NCI-H524 (cell line): ENCODE results near the gene PCDHAC2.

Source experiments
- DNase-seq, 2 experiments: peaks; one replicate each; lab custom pipeline; 2025; lab: John Stamatoyannopoulos, UW

The PCDHAC2 gene, protein sequence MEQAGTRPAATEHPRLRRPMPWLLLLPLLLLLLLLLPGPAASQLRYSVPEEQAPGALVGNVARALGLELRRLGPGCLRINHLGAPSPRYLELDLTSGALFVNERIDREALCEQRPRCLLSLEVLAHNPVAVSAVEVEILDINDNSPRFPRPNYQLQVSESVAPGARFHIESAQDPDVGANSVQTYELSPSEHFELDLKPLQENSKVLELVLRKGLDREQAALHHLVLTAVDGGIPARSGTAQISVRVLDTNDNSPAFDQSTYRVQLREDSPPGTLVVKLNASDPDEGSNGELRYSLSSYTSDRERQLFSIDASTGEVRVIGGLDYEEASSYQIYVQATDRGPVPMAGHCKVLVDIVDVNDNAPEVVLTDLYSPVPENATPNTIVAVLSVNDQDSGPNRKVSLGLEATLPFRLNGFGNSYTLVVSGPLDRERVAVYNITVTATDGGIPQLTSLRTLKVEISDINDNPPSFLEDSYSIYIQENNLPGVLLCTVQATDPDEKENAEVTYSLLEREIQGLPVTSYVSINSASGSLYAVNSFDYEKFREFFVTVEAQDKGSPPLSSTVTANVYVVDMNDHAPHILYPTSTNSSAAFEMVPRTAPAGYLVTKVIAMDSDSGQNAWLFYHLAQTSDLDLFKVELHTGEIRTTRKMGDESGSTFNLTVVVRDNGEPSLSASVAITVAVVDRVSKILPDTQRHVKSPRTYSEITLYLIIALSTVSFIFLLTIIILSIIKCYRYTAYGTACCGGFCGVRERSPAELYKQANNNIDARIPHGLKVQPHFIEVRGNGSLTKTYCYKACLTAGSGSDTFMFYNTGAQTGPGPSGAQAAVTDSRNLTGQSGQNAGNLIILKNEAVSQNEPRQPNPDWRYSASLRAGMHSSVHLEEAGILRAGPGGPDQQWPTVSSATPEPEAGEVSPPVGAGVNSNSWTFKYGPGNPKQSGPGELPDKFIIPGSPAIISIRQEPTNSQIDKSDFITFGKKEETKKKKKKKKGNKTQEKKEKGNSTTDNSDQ

DNA sequence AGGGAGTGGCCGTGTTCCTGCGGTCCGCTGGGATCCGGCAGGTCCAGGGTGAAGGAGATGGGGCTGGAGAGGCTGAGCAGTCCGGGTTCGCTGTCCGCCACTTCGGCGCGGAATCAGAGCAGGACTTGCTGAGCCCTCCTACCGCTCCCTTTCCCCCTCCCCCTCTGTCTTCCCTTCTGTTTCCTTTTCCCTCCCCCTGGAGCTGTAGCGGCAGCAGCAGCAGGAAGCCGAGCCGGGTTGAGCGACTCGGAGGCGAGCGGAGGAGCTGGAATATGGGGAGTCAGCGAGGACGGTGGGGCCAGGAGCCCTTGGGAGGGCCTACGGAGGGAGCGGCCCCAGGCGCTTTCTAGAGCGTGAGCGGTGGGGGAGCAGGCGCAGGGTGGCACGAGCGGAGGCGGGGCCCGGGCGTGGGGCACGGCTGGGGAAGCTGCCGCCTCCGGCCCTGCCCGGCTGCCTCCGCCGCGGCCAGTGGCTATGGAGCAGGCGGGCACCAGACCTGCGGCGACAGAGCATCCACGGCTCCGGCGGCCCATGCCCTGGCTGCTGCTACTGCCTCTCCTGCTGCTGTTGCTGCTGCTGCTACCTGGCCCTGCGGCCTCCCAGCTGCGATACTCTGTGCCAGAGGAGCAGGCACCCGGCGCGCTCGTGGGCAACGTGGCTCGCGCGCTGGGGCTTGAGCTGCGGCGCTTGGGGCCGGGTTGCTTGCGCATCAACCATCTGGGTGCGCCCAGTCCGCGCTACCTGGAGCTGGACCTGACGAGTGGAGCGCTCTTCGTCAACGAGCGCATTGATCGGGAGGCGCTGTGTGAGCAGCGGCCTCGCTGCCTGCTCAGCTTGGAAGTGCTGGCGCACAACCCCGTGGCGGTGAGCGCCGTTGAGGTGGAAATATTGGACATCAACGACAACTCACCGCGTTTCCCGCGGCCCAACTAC, at the start of gene PCDHAC2:
Gene PCDHAC2 (plus strand): TSS at position 184 of the 933 bp plus-strand sequence. CDS start 291 bp downstream, at position 475.
- DNase-seq = peak; percentile 67 to 77

DNA sequence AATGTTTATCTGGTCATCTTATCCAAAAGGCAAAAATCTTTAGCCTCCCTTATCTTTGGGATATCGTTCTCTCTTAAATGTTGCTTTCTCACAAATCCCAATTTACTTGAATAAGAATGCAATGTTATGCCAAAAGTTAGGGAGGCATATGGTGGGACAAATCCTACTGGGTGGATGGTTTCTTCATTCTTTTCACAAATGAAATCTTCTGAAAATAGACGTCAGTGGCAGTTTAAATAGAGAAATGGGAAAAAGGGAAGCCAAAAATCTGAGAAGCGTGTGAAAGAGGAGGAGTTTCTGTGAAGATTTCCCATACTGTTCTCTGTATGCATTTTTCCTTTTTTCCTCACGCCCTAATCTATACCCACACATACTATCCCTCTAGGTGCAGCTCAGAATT, 42.7 kb upstream of the PCDHAC2 start:
- no peak for DNase-seq

DNA sequence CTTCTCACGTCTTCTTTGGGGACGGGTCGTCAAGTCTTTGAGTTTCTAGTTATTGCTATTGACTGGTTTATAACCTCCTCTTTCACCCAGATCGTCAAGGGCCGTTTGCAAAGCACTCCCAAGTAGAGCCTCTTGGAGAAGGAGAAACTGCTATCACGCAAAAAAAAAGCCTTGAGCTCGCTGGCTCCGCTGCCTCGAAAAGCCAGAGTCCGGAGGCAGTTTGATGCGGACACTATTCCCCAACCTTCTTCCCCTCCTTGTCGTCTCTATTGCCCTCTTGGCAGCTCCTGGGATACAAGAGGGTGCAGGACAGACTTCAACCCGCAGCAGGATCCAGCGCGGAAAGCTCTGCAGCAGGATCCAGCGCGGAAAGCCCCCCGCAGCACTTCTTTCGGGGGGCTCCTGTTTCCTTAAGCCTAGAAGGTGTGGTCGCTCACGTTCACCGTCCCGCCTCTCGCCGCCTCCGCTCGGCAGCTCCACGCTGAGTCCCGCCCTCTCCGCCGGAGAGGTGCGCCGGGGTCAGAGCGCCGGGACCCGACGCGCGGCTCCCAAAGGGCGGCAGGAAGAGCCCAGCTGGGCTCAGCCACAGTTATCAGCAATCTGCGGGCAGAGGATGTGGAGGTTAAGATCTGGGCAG, 40.4 kb upstream of the PCDHAC2 start, which contains the start of gene PCDHAC1:
Gene PCDHAC1 (plus strand): TSS at position 494 of the 637 bp plus-strand sequence. CDS start 594 bp downstream, outside the sequence.
- peak in 1 of 2 experiments; percentile 57 for DNase-seq

DNA sequence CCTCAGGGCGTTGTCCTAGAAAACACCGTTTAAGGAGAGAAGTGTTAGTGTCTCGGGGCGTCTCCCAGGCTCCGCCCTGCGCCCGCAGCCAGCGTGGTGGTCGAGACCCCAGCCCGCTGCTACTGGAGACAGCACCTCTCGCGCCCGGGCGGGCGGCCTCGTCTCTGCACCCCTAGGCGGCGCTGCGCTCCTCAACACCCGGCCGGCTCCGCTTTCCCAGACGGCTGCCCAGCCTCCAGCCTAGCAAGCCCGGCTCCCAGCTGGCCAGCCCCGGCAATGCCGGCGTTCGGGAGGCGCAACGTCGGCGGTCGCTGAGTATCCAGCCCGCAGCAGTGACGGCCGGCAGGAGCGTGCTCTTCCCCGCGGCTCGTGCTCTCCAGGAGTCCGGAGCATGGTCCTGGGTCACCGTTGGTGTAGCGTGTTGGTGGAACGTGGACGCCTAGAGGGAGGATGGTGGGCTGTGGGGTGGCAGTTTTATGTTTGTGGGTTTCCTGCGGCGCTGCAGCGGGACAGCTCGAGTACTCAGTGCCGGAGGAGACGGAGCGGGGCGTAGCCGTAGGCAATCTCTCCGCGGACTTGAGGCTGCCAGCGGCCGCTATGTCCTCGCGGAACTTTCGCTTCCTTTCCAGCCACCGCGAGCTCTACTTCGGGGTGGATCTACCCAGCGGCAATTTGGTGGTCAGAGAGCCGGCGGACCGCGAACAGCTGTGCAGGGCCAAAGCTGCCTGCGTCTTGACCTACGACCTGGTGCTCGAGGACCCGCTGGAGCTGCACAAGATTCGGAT, 39.6 kb upstream of the PCDHAC2 start:
- DNase-seq = peak; percentile 43 to 81

DNA sequence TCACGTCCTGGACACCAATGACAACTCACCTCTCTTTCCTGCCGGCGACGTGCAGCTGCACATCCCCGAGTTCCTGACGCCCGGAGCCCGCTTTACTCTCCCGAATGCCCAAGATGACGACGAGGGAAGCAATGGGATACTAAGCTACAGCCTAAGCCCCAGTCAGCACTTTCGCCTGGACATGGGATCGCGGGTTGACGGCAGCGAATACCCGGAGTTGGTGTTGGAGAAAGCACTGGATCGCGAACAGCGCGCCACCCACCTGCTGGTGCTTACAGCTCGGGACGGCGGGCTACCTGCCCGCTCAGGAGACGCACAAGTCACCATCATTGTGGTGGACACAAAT, 39.1 kb upstream of the PCDHAC2 start:
- peak in 1 of 2 experiments; percentile 10 for DNase-seq

DNA sequence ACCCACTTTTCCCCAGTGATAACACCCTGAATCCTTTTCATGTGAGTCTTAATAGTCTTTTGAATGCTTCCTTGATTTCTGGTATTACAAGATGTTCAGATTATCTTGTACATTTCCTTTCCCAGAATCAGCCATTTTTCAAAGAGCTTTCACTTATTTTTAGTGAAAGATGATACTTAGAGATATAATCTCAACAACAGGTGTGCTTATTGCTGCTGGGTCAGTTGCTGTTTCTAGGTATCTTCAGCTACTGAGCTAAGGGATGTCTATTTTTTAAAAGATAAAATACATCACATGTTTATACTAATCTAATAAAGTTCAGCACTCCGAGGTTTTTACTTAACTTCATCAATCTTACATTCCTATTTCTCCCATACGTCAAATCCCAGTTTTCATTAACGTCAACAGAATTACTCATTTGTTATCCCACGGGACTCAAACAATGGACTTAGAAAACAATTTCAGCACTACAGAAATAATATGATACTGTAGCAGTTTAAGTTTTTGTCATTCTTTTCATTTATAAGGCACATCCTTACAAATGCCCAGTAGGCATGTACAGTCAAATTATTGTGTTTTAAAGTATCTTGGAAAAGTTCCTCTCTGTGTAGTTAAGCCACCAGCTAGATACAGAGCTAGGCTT, 31.2 kb upstream of the PCDHAC2 start:
- DNase-seq = no peak

DNA sequence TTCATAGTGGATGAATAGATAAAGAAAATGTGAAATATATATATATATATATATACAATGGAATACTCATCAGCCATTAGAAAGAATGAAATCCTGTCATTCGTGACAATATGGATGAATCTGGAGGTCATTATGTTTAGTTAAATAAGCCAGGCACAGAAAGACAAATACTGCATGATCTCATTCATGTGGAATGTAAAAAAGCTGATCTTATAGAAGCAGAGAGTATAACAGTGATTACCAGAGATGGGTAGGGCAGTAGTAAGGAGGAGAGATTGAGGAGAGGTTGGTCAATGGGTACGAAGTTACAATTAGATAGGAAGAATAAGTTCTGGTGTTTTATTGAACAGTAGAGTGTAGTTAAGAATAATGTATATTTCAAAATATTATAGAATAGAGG, 19.7 kb upstream of the PCDHAC2 start:
- DNase-seq = no peak

DNA sequence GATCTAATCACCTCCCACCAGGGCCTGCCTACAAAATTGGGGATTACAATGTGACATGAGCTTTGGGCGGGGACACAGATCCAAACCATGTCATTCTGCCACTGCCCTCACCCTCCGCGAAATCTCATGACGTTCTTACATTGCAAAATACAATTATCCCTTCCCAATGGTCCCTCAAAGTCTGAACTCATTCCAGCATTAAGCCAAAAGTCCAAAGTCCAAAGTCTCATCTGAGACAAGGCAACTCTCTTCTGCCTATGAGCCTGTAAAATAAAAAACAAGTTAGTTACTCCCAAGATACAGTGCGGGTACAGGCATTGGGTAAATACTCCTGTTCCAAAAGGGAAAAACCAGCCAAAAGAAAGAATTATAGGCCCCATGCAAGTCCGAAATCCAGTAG, 14.6 kb upstream of the PCDHAC2 start:
- DNase-seq = no peak

DNA sequence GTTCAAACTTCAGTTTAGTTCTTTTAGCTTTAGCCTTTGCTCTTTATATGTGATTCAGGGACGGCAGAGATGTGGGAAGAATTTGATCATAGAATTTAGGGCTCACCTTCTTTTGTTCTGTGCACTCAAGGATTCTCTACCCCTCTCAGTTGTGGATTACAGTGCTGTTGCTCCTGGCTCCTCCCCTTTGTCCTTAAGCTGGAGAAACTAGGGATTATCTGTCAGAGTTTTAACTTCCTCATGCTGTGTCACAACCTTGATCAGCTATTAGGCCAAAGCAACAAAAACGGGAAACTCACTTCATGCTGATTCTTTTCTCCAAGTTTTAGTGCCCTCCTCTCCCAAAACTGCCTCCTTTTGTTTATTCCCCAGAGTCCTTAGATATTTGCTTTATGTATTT, 13.0 kb upstream of the PCDHAC2 start:
- DNase-seq = no peak

DNA sequence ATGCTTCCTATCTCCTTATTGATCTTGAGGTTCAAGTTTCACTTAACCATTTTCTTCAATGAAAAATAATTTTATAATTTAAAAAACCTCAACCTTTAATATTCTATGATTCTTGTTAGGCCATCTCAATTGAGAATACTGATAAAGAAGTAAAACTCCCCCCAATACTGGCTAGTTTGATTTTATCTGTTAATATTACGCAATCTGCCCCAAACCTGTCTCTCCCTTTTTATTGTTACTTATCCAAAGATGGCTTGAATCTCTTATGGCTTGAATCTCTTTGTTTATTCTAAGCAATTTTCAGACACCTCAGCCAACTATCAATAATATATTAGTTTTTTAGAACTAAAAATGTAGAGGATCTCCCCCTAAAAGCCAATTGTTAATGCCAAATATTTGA, 4.1 kb upstream of the PCDHAC2 start:
- DNase-seq = no peak

DNA sequence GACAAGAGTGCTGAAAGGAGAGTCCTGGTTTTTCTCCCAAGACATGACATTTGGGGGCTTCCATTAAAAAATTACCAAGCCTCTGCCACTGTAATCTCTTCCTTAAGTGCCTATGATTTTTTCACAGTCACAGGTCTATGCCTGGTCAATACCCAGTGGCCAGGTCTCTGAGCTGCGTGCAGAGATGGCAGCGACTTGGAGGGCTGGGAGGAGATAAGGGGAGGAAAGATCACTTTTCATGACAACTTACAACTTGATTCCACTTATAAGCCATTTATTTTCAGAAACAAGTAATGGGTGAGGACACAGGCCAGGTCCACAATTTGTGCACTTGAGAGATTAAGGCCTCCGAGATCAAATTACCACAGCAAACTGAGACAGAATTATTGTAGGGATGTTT, 1.9 kb upstream of the PCDHAC2 start:
- peak in 1 of 2 experiments; percentile 30 for DNase-seq

DNA sequence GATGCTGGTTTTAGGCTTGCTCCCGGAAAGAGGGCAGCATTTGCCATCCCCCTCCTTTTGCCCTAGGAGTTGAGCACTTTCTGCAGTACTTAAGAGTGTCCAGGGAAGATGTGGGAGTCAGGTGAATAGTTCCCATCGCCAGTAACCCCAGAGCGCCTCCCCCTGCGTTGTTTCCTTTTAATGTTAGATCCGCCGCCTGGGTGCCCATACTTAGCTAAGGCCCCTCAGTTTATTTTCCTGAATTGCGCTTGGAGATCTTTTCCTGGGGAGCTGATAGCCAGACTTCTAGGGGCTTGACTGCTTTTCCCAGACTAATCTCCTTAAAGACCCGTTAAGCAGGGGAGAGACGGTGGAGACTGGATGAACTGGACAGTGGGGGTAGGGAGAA, 377 bp upstream of the PCDHAC2 start:
- DNase-seq = peak; percentile 58 to 77

DNA sequence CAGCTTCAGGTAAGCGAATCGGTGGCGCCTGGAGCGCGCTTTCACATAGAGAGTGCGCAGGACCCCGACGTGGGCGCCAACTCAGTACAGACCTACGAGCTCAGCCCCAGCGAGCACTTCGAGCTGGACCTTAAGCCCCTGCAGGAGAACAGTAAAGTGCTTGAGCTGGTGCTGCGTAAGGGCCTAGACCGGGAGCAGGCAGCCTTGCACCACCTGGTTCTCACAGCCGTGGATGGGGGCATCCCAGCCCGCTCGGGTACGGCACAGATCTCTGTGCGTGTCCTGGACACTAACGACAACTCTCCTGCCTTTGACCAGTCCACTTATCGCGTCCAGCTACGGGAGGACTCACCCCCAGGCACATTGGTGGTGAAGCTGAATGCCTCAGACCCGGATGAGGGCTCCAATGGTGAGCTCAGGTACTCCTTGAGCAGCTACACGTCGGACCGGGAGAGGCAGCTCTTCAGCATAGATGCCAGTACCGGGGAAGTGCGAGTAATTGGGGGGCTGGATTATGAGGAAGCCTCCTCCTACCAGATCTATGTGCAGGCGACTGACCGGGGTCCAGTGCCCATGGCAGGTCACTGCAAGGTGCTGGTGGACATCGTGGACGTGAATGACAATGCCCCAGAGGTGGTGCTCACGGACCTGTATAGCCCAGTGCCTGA, 1.1 kb downstream of the PCDHAC2 start:
- no peak for DNase-seq

DNA sequence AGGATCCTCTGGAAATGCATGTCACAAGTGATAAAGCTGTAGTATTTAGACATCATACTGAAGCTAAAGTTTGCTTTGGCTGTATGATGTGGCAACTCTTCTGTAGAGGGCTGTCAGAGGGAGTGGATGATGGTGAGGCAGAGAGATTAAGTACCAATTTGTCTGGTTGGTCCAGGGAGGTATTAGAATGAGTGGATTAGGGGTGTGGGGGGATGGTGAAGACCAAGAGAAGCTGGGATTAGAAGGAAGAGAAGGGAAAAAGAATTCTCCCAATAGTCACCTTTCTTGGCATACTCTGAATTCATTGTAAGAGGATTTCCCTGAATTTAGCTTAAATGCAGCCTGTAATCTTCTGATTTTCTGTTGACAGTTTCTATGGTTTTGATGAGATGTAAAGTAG, 3.6 kb downstream of the PCDHAC2 start:
- no peak for DNase-seq

DNA sequence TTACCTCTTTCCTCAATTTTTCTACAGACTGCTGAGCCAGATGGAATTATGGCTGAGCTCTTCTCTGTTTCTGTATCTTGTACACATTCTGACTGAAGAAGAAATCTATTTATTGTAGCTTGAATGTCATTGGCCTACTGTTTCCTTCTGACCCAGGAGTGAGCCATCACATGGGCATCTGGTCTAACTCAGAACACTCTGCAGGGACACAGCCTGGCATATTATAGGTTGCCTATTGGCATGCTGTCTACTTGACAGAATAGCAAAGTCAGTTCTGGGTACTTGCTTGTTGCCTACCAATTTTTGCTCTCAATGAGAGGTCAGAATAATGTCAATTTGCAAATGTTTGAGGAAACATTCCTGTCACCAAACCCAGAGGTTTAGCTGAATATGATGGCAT, 7.3 kb downstream of the PCDHAC2 start:
- DNase-seq = no peak

DNA sequence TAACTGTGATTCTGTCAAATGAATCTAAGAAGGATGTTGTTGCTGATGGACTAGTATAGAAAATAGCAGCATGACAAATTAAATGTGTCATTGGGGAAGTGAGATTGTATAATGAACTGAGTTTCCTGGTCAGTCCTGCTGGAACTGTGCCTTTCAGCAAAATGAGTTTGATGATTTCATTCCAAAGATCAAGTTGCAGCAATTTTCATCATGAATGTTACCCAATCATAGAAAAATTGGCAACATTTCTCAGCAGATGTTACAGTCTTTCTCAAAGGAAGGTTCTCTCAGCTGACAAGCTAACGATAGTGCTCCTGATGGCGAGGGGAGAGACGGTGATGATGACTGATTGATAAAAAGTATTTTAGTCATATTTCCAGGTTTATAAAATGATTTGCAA, 10.7 kb downstream of the PCDHAC2 start:
- DNase-seq = no peak

DNA sequence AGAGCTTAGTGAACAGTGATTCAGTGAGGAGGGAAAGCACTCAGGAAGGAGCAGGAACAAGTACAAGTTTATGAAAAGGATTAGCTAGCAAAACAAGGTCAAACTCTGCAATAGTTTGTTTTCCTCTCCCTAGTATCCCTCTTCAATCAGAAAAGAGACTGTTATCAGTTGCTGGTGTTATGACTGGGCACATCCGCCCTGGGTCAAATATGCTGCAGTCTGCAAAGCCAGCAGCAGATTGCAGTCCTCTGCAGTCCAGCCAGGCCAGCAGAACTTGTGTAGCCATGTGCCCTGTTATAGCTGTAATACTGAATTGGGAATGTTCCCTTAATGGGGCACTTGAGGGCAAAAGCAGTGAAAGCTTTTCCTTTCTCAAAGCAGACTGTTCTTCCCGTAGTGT, 12.0 kb downstream of the PCDHAC2 start:
- no peak for DNase-seq

DNA sequence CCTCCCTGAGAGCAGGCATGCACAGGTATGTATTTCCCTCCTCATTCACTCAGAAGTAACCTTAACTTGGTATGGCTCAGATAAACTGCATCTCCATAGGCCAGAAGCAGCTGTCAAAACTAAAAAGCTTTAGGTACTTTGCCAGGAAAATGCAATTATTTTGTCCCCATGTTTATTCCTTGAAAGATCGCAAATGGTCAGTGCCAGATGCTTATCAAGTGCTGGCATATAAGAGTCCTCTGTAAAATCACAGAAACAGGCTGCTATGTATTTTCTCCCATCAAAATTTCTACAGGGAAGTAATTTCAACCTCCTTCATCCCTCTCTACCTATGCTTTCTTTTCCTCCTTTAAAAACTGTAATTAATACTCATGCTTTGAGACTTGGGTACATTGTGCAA, 12.7 kb downstream of the PCDHAC2 start:
- DNase-seq = no peak

DNA sequence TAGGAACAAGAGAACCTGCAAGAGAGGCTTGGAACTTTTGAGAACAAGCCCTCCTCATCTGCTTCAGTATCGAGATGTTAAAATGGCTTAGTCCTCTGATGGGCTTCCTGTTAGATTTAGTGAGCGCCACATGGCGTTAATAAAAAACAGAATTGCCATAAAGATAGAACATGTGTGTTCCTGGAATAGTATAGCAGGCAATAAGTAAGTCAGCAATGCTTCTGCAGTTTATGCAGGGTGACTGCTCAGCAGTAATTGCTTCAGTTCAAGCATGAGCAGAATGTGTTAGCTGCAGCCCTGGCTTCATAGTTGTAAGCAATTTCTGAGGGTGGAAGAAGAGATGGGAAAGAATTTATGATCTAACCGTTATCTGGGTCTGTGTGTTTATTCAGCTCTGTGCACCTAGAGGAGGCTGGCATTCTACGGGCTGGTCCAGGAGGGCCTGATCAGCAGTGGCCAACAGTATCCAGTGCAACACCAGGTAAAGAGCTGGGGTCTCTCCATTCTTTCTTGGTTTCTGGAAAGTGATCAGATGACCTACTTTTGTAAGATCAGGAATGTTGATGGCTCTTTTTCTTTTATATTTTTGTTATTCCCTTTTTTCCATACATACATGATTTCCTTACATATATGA, 15.9 kb downstream of the PCDHAC2 start:
- no peak for DNase-seq
